Measurements from ENCODE around the gene METTL23. TPM values are rescaled to one million over a fixed set of nuclear protein-coding genes. Genes with fewer than 3 reads are reported as not detected.

METTL23 gene
- total RNA-seq, 1 experiment from 2014 or later, result 57.8 TPM

GRCh38 chr17:76781056-76781982, 54.7 kb downstream of the METTL23 start:
- TF ChIP-seq RAD21 (IDR thresholded peaks at IDR 0.05; ENCODE audit: low read depth), result peak; percentile 57
- TF ChIP-seq ZNF274 (IDR thresholded peaks at IDR 0.05; ENCODE audit: low read depth, low read length), result no peak
- TF ChIP-seq POLR2A (IDR thresholded peaks at IDR 0.05; ENCODE audit: borderline replicate concordance, extremely low read depth, insufficient read depth, insufficient read length), result no peak
- TF ChIP-seq CTCF (IDR thresholded peaks at IDR 0.05 in 2 of 3, conservative IDR thresholded peaks at IDR 0.05 in 1 of 3; ENCODE audit: borderline replicate concordance in 1 of 3, insufficient read depth in 1 of 3, low read depth in 2 of 3, low read length in 2 of 3), result peak in 2 of 3 experiments; percentile 25 to 36; a peak in 3 of 6 replicates
- TF ChIP-seq CBX3 (IDR thresholded peaks at IDR 0.05; ENCODE audit: low read depth), result no peak
- ATAC-seq, result peak; percentile 69
- intact Hi-C loops (cut with micrococcal nuclease), result no loop called here
- no peaks in the 10 kb centered on the region for H4K20me1 ChIP-seq (ENCODE audit: insufficient read depth)
- ChIA-PET CTCF (interaction anchor here (0.6 to 0.8 kb wide), 2 partner anchors 9 to 133 kb away, joined by 3 to 5 read pairs; no protein-coding TSS in a partner anchor), POLR2A (interaction anchor here (0.6 to 1.0 kb wide), 2 partner anchors 9 to 996 kb away, joined by 3 read pairs; no protein-coding TSS in a partner anchor), RAD21 (ENCODE audit: low non-redundant PET in 1 of 2, low total read pairs in 2 of 2, uncharacterized antibody in 2 of 2, unreplicated experiment in 2 of 2) (no interaction called here)
- H3K4me3 ChIP-seq (replicated peaks in 1 of 2; ENCODE audit: low read depth in 1 of 2, low read length in 2 of 2), result no peak overlapping the region
- no peaks in the 10 kb centered on the region for H3K36me3 ChIP-seq (ENCODE audit: control insufficient read depth in 1 of 2, insufficient read depth in 2 of 2, low read length in 2 of 2)
- no peak overlapping the region for H3K4me2 ChIP-seq (ENCODE audit: low read length)
- H3K9me2 ChIP-seq (ENCODE audit: insufficient read depth), result no peaks in the 10 kb centered on the region
- no peaks in the 10 kb centered on the region for H3K9me3 ChIP-seq (ENCODE audit: control insufficient read depth in 1 of 2, insufficient read depth in 1 of 2, low read depth in 1 of 2, low read length in 2 of 2)
- no peaks in the 10 kb centered on the region for H3K79me2 ChIP-seq (ENCODE audit: insufficient read depth, low read length)
- no peaks in the 10 kb centered on the region for H3K27me3 ChIP-seq (ENCODE audit: insufficient read depth, low read length)
- no peak overlapping the region for H3K9ac ChIP-seq (ENCODE audit: low read length)
- peaks cover 0 to 14% of the 10 kb centered on the region in 2 experiments; a peak in 1 of 4 replicates for H3K4me1 ChIP-seq (ENCODE audit: control insufficient read depth in 1 of 2, insufficient read depth in 2 of 2, low read length in 2 of 2)
- no peak overlapping the region for H3K27ac ChIP-seq (ENCODE audit: low read depth, low read length)
- no peak for DNase-seq (ENCODE audit: low read depth, low spot score)
- BruUV-seq (replicated peaks), result no TSS peak
- no peak overlapping the region for H2AFZ ChIP-seq (ENCODE audit: low read depth, low read length, poor library complexity, severe bottlenecking)

DNA sequence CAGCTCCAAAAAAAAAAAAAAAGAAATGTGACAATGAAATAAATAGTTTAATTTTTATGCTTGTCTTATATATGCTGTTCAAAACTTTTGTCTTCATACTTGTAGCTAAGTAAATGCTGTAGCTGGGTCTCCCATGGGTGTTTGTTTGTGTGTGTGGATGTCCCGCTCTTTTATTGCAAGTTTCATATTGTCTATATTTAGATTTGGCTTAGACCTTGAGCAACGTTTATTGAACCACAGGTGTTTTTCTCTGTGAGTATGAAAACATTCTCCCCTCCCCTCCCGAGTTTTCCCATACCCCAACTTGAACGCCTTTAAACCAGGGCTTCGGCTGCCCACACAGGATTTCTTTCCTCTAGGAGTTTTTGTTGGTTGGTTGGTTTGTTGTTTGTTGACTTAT, 56.5 kb downstream of the METTL23 start:
- DNase-seq (ENCODE audit: low read depth, low spot score) (no peak), ATAC-seq (no peak)
- Histone ChIP-seq H2AFZ (ENCODE audit: low read depth, low read length, poor library complexity, severe bottlenecking) (no peak overlapping the region), H3K9me3 (ENCODE audit: control insufficient read depth in 1 of 2, insufficient read depth in 1 of 2, low read depth in 1 of 2, low read length in 2 of 2) (no peaks in the 10 kb centered on the region), H3K9ac (ENCODE audit: low read length) (no peak overlapping the region), H3K79me2 (ENCODE audit: insufficient read depth, low read length) (no peaks in the 10 kb centered on the region), H3K4me3 (replicated peaks in 1 of 2; ENCODE audit: low read depth in 1 of 2, low read length in 2 of 2) (no peak overlapping the region), H3K9me2 (ENCODE audit: insufficient read depth) (no peaks in the 10 kb centered on the region), H3K4me1 (ENCODE audit: control insufficient read depth in 1 of 2, insufficient read depth in 2 of 2, low read length in 2 of 2) (peaks cover 10 to 22% of the 10 kb centered on the region in 2 experiments), H4K20me1 (ENCODE audit: insufficient read depth) (no peaks in the 10 kb centered on the region), H3K27me3 (ENCODE audit: insufficient read depth, low read length) (no peaks in the 10 kb centered on the region), H3K4me2 (ENCODE audit: low read length) (no peak overlapping the region), H3K36me3 (ENCODE audit: control insufficient read depth in 1 of 2, insufficient read depth in 2 of 2, low read length in 2 of 2) (no peaks in the 10 kb centered on the region), H3K27ac (ENCODE audit: low read depth, low read length) (no peak overlapping the region)
- intact Hi-C loops (cut with micrococcal nuclease), result no loop called here
- ChIA-PET RAD21 (ENCODE audit: low non-redundant PET in 1 of 2, low total read pairs in 2 of 2, uncharacterized antibody in 2 of 2, unreplicated experiment in 2 of 2) (no interaction called here), POLR2A (no interaction called here), CTCF (interaction anchor here (0.6 kb wide), 1 partner anchor 18 kb away, joined by 4 read pairs; no protein-coding TSS in a partner anchor)
- no peak for TF ChIP-seq SP1 (IDR thresholded peaks at IDR 0.05; ENCODE audit: low read depth)
- no peak for TF ChIP-seq TCF7L2 (IDR thresholded peaks at IDR 0.05; ENCODE audit: borderline replicate concordance, extremely low read depth, insufficient read depth, insufficient read length)
- TF ChIP-seq JUND (IDR thresholded peaks at IDR 0.05), result no peak
- TF ChIP-seq EGR1 (IDR thresholded peaks at IDR 0.05; ENCODE audit: low read depth), result no peak
- TF ChIP-seq YY1 (IDR thresholded peaks at IDR 0.05; ENCODE audit: extremely low read depth, insufficient replicate concordance, low read depth, low read length), result no peak
- TF ChIP-seq ZNF274 (IDR thresholded peaks at IDR 0.05; ENCODE audit: low read depth, low read length), result no peak
- TF ChIP-seq CEBPB (IDR thresholded peaks at IDR 0.05; ENCODE audit: low read depth), result no peak
- no peak for TF ChIP-seq CBX3 (IDR thresholded peaks at IDR 0.05; ENCODE audit: low read depth)
- BruUV-seq (replicated peaks), result no TSS peak

Data from HCT116 (cell line).